Stomach (tissue), 4 donors: ENCODE data around the gene GABRD.

Source experiments
- EP300 ChIP-seq: sonication (generic); formaldehyde crosslinking; IDR thresholded peaks from one replicate; pipeline ENCODE4 v1.6.1; 2017; ENCODE audit warnings: antibody characterized with exemption
- POLR2A ChIP-seq, 4 donors: fragments of 450-650 bp; IDR thresholded peaks; one replicate each; pipeline ENCODE4 v1.6.1; 2016; ENCODE audit warnings: antibody characterized with exemption in 4 of 4, control low read depth in 2 of 4, mild to moderate bottlenecking in 1 of 4, moderate library complexity in 1 of 4
- POLR2AphosphoS5 ChIP-seq, 3 donors: sonication (generic); formaldehyde crosslinking; IDR thresholded peaks; one replicate each; pipeline ENCODE4 v1.6.1; 2016; ENCODE audit warnings: antibody characterized with exemption in 3 of 3
- TF ChIP-seq, protein P1 (sequence below), 7 experiments: fragments of 450-650 bp in 4 of 7; fragments of 200-600 bp in 3 of 7; sonication (generic) in 3 of 7; IDR thresholded peaks; one replicate each; pipeline ENCODE4 v1.5.1; 2016 to 2019; ENCODE audit warnings: antibody characterized with exemption in 7 of 7, control low read depth in 2 of 7, mild to moderate bottlenecking in 1 of 7

- TF ChIP-seq, protein P1, sequence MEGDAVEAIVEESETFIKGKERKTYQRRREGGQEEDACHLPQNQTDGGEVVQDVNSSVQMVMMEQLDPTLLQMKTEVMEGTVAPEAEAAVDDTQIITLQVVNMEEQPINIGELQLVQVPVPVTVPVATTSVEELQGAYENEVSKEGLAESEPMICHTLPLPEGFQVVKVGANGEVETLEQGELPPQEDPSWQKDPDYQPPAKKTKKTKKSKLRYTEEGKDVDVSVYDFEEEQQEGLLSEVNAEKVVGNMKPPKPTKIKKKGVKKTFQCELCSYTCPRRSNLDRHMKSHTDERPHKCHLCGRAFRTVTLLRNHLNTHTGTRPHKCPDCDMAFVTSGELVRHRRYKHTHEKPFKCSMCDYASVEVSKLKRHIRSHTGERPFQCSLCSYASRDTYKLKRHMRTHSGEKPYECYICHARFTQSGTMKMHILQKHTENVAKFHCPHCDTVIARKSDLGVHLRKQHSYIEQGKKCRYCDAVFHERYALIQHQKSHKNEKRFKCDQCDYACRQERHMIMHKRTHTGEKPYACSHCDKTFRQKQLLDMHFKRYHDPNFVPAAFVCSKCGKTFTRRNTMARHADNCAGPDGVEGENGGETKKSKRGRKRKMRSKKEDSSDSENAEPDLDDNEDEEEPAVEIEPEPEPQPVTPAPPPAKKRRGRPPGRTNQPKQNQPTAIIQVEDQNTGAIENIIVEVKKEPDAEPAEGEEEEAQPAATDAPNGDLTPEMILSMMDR (IDR thresholded peaks at IDR 0.05) = no peak
- no peak for TF ChIP-seq EP300
- no peak for TF ChIP-seq POLR2AphosphoS5 (IDR thresholded peaks at IDR 0.05)
- TF ChIP-seq POLR2A (IDR thresholded peaks at IDR 0.05) = no peak
Observed at GRCh38 chr1:1985375-1986050, 33.6 kb upstream of the GABRD start.
